ENCODE measurements around the gene GP1BB. TPM values are rescaled to one million over a fixed set of nuclear protein-coding genes. Genes with fewer than 3 reads are reported as not detected.

The GP1BB gene
- total and polyA plus RNA-seq, 3 experiments from 2014 or later, result not detected

GRCh38 chr22:19730198-19730597, 6.9 kb downstream of the GP1BB start:
- Histone ChIP-seq H3K4me1 (ENCODE audit: insufficient read depth, low read length) (peaks cover 9% of the 10 kb centered on the region), H3K4me3 (ENCODE audit: low read length) (no peak overlapping the region), H3K9me3 (ENCODE audit: low read length) (no peaks in the 10 kb centered on the region), H3K36me3 (ENCODE audit: insufficient read depth, low read length) (no peaks in the 10 kb centered on the region), H3K27ac (ENCODE audit: low read depth, low read length) (peak overlapping the region; percentile 38), H3K27me3 (ENCODE audit: insufficient read depth, low read length, poor library complexity, severe bottlenecking) (no peaks in the 10 kb centered on the region)
- peaks cover 5 to 6% of the 10 kb centered on the region in 2 donors for H3K27me3 Mint-ChIP-seq
- peak overlapping the region in 1 of 7 donors; percentile 23 for H3K4me3 Mint-ChIP-seq
- no peaks in the 10 kb centered on the region for H3K9me3 Mint-ChIP-seq
- ChIA-PET POLR2A (interaction anchor here (1.2 kb wide), 1 partner anchor 180 kb away, joined by 4 read pairs; no protein-coding TSS in a partner anchor), CTCF (interaction anchor here (0.6 to 6.5 kb wide), 33 partner anchors 10 to 399 kb away, joined by 3 to 111 read pairs (median 4); no protein-coding TSS in a partner anchor)
- H3K36me3 Mint-ChIP-seq, result no peaks in the 10 kb centered on the region
- H3K4me1 Mint-ChIP-seq, result peaks cover 0 to 4% (median 2%) of the 10 kb centered on the region in 3 donors
- peak overlapping the region in 1 of 8 donors; percentile 79 for H3K27ac Mint-ChIP-seq
- DNase-seq, result no peak

GRCh38 chr22:19730655-19731360, 7.5 kb downstream of the GP1BB start:
- H3K27me3 ChIP-seq (ENCODE audit: insufficient read depth, low read length, poor library complexity, severe bottlenecking), result no peaks in the 10 kb centered on the region
- peak overlapping the region; percentile 63 to 81 (median 80) for H3K4me3 Mint-ChIP-seq
- no peaks in the 10 kb centered on the region for H3K9me3 Mint-ChIP-seq
- H3K36me3 Mint-ChIP-seq, result no peaks in the 10 kb centered on the region
- H3K27ac Mint-ChIP-seq, result peak overlapping the region in 1 of 8 donors; percentile 57
- H3K9me3 ChIP-seq (ENCODE audit: low read length), result no peaks in the 10 kb centered on the region
- POLR2A ChIA-PET, result interaction anchor here (1.2 kb wide), 1 partner anchor 179 kb away, joined by 4 read pairs; no protein-coding TSS in a partner anchor
- H3K36me3 ChIP-seq (ENCODE audit: insufficient read depth, low read length), result no peaks in the 10 kb centered on the region
- H3K4me1 ChIP-seq (ENCODE audit: insufficient read depth, low read length), result peaks cover 9% of the 10 kb centered on the region
- H3K27me3 Mint-ChIP-seq, result peaks cover 4 to 5% of the 10 kb centered on the region in 2 donors
- CTCF ChIA-PET, result interaction anchor here (0.6 to 6.5 kb wide), 34 partner anchors 10 to 399 kb away, joined by 3 to 111 read pairs (median 4); no protein-coding TSS in a partner anchor
- peak overlapping the region; percentile 63 for H3K4me3 ChIP-seq (ENCODE audit: low read length)
- peak overlapping the region; percentile 38 for H3K27ac ChIP-seq (ENCODE audit: low read depth, low read length)
- H3K4me1 Mint-ChIP-seq, result peaks cover 0 to 4% (median 2%) of the 10 kb centered on the region in 3 donors
- peak; percentile 71 to 88 (median 81) for DNase-seq

- no peak overlapping the region for H3K4me3 Mint-ChIP-seq
- DNase-seq, result no peak
- H3K27ac Mint-ChIP-seq, result no peak overlapping the region
- H3K36me3 Mint-ChIP-seq, result no peaks in the 10 kb centered on the region
- ChIA-PET CTCF (interaction anchor here (0.8 to 6.5 kb wide), 23 partner anchors 9 to 398 kb away, joined by 3 to 111 read pairs (median 5); no protein-coding TSS in a partner anchor), POLR2A (no interaction called here)
- H3K9me3 Mint-ChIP-seq, result no peaks in the 10 kb centered on the region
- no peaks in the 10 kb centered on the region for H3K9me3 ChIP-seq (ENCODE audit: low read length)
- H3K27ac ChIP-seq (ENCODE audit: low read depth, low read length), result peak overlapping the region; percentile 38
- H3K4me1 ChIP-seq (ENCODE audit: insufficient read depth, low read length), result peaks cover 9% of the 10 kb centered on the region
- H3K4me1 Mint-ChIP-seq, result peaks cover 0 to 4% (median 2%) of the 10 kb centered on the region in 3 donors
- no peaks in the 10 kb centered on the region for H3K27me3 ChIP-seq (ENCODE audit: insufficient read depth, low read length, poor library complexity, severe bottlenecking)
- no peaks in the 10 kb centered on the region for H3K36me3 ChIP-seq (ENCODE audit: insufficient read depth, low read length)
- peaks cover 4 to 5% of the 10 kb centered on the region in 2 donors for H3K27me3 Mint-ChIP-seq
- H3K4me3 ChIP-seq (ENCODE audit: low read length), result no peak overlapping the region
Measured at GRCh38 chr22:19731361-19732135, 8.2 kb downstream of the GP1BB start.

GRCh38 chr22:19732403-19733113, 9.2 kb downstream of the GP1BB start:
- DNase-seq, result no peak
- Mint-ChIP-seq H3K27me3 (peaks cover 4 to 5% of the 10 kb centered on the region in 2 donors), H3K9me3 (no peaks in the 10 kb centered on the region), H3K4me1 (peaks cover 0 to 4% (median 2%) of the 10 kb centered on the region in 3 donors), H3K4me3 (no peak overlapping the region), H3K36me3 (no peaks in the 10 kb centered on the region), H3K27ac (peak overlapping the region in 1 of 8 donors; percentile 70)
- Histone ChIP-seq H3K36me3 (ENCODE audit: insufficient read depth, low read length) (no peaks in the 10 kb centered on the region), H3K4me1 (ENCODE audit: insufficient read depth, low read length) (peaks cover 9% of the 10 kb centered on the region), H3K9me3 (ENCODE audit: low read length) (no peaks in the 10 kb centered on the region), H3K4me3 (ENCODE audit: low read length) (no peak overlapping the region), H3K27me3 (ENCODE audit: insufficient read depth, low read length, poor library complexity, severe bottlenecking) (no peaks in the 10 kb centered on the region), H3K27ac (ENCODE audit: low read depth, low read length) (no peak overlapping the region)
- ChIA-PET CTCF (interaction anchor here (2.8 to 6.5 kb wide), 2 partner anchors 10 to 180 kb away, joined by 10 to 111 read pairs; no protein-coding TSS in a partner anchor), POLR2A (no interaction called here)

GRCh38 chr22:19733755-19734154, 10.4 kb downstream of the GP1BB start:
- ChIA-PET POLR2A (no interaction called here), CTCF (interaction anchor here (6.5 kb wide), 1 partner anchor 178 kb away, joined by 111 read pairs; no protein-coding TSS in a partner anchor)
- H3K27ac Mint-ChIP-seq, result no peak overlapping the region
- no peak overlapping the region for H3K4me3 Mint-ChIP-seq
- no peak overlapping the region for H3K27ac ChIP-seq (ENCODE audit: low read depth, low read length)
- H3K4me1 Mint-ChIP-seq, result peaks cover 0 to 4% (median 2%) of the 10 kb centered on the region in 3 donors
- peaks cover 4 to 5% of the 10 kb centered on the region in 2 donors for H3K27me3 Mint-ChIP-seq
- no peak for DNase-seq
- H3K36me3 Mint-ChIP-seq, result no peaks in the 10 kb centered on the region
- no peaks in the 10 kb centered on the region for H3K27me3 ChIP-seq (ENCODE audit: insufficient read depth, low read length, poor library complexity, severe bottlenecking)
- no peak overlapping the region for H3K4me3 ChIP-seq (ENCODE audit: low read length)
- no peaks in the 10 kb centered on the region for H3K9me3 Mint-ChIP-seq
- peaks cover 9% of the 10 kb centered on the region for H3K4me1 ChIP-seq (ENCODE audit: insufficient read depth, low read length)
- no peaks in the 10 kb centered on the region for H3K36me3 ChIP-seq (ENCODE audit: insufficient read depth, low read length)
- no peaks in the 10 kb centered on the region for H3K9me3 ChIP-seq (ENCODE audit: low read length)

- Mint-ChIP-seq H3K4me1 (peaks cover 0 to 4% (median 2%) of the 10 kb centered on the region in 3 donors), H3K27ac (no peak overlapping the region), H3K9me3 (no peaks in the 10 kb centered on the region), H3K27me3 (peaks cover 3 to 4% of the 10 kb centered on the region in 2 donors), H3K36me3 (no peaks in the 10 kb centered on the region), H3K4me3 (no peak overlapping the region)
- ChIA-PET CTCF (interaction anchor here (6.5 kb wide), 1 partner anchor 178 kb away, joined by 111 read pairs; no protein-coding TSS in a partner anchor), POLR2A (no interaction called here)
- DNase-seq, result no peak
- no peak overlapping the region for H3K4me3 ChIP-seq (ENCODE audit: low read length)
- peaks cover 9% of the 10 kb centered on the region for H3K4me1 ChIP-seq (ENCODE audit: insufficient read depth, low read length)
- no peaks in the 10 kb centered on the region for H3K9me3 ChIP-seq (ENCODE audit: low read length)
- no peak overlapping the region for H3K27ac ChIP-seq (ENCODE audit: low read depth, low read length)
- no peaks in the 10 kb centered on the region for H3K27me3 ChIP-seq (ENCODE audit: insufficient read depth, low read length, poor library complexity, severe bottlenecking)
- H3K36me3 ChIP-seq (ENCODE audit: insufficient read depth, low read length), result no peaks in the 10 kb centered on the region
Measured at GRCh38 chr22:19734163-19734562, 10.8 kb downstream of the GP1BB start.

GRCh38 chr22:19734837-19735382, 11.6 kb downstream of the GP1BB start:
- Histone ChIP-seq H3K27me3 (ENCODE audit: insufficient read depth, low read length, poor library complexity, severe bottlenecking) (no peaks in the 10 kb centered on the region), H3K4me1 (ENCODE audit: insufficient read depth, low read length) (peaks cover 9% of the 10 kb centered on the region), H3K36me3 (ENCODE audit: insufficient read depth, low read length) (no peaks in the 10 kb centered on the region), H3K9me3 (ENCODE audit: low read length) (no peaks in the 10 kb centered on the region), H3K27ac (ENCODE audit: low read depth, low read length) (no peak overlapping the region), H3K4me3 (ENCODE audit: low read length) (no peak overlapping the region)
- H3K4me1 Mint-ChIP-seq, result peaks cover 0 to 4% (median 2%) of the 10 kb centered on the region in 3 donors
- CTCF ChIA-PET, result no interaction called here
- H3K27ac Mint-ChIP-seq, result no peak overlapping the region
- H3K36me3 Mint-ChIP-seq, result no peaks in the 10 kb centered on the region
- POLR2A ChIA-PET, result no interaction called here
- no peaks in the 10 kb centered on the region for H3K9me3 Mint-ChIP-seq
- no peak overlapping the region for H3K4me3 Mint-ChIP-seq
- peaks cover 3 to 4% of the 10 kb centered on the region in 2 donors for H3K27me3 Mint-ChIP-seq
- DNase-seq, result no peak
